ENCODE data around the gene NES. TPM values are rescaled to one million over a fixed set of nuclear protein-coding genes. Genes with fewer than 3 reads are reported as not detected.

NES gene
- total RNA-seq, 1 experiment from 2014 or later, result 8.4 TPM

DNA sequence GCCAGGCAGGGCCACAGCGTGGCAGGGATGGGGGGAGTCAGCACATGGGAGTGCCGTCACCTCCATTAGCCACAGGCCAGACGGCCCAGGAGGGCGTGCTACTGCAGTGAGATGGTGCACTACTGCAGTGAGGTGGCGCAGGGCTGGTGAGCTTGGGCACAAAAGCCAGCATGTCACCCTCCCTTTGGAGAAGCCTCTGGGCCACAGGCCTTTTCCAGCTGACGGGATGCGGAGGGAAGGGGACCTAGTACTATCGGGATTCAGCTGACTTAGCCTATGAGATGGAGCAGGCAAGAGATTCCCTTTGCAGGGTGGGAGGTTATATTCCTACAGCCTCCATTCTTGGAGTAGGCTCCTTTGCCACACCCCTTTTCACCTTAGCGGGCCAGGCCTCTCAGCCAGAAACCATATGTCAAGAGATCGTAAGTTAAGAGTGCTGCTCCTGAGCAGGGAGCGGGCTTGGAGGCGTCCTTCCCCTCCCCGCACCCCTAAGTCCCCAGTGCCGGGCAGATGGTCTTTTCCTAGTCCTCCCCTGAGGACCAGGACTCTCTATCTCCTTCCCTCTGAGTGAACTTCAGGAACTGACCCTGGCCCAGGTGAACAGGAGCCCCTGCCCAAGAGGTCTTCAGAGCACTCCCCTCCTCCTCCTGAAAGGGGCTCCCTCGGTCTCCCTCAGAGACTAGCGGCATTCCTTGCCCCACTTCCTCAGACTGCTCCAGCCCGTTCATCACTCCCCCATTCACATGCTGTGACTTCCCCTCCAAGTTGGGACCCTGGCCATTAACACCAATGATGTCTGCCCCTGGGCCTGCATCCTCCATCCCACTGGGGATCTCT, 8.2 kb downstream of the NES start (continued):
- TF ChIP-seq, protein P1, sequence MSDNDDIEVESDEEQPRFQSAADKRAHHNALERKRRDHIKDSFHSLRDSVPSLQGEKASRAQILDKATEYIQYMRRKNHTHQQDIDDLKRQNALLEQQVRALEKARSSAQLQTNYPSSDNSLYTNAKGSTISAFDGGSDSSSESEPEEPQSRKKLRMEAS (IDR thresholded peaks at IDR 0.05), result no peak

DNA sequence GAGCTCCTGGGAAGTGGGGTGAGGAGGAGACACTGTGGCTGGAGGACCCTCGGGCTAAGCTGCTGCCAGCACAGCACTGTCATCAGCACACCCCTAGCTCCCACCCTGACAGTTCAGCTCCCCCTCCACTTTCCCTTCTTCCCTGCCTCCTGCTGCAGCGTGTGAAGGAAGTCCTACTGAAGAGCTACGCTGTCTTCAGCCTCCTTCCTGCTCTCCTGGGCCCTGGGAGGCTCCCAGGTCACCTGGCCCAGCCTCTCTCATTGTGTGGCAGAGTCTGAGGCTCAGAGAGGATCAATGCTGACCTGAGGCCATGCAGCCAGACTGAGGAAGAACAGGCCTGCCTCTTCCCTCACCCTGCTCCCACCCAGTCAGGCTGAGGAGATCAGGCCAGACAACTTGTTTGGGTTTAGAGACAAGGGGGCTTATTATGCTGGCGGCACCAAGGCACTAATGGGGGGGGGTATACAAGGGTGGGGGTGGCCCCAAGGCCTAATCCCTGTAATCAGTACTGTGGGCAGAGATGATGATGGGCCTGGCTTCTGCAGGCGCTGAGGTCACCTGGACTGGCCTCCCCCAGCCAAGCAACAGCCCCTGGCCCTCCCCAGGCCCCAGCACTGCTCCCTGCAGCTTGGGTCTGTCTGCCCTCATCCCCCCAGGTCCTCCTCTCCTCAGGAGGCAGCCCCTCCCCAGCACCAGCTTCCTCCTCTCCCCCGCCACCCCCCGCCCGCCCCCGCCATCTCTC, 9.1 kb downstream of the NES start:
- intact Hi-C loops (cut with micrococcal nuclease), result no loop called here
- Histone ChIP-seq H3K4me2 (ENCODE audit: low read length) (no peak overlapping the region), H3K4me1 (ENCODE audit: control insufficient read depth in 1 of 2, insufficient read depth in 2 of 2, low read length in 2 of 2) (peaks cover 18 to 36% of the 10 kb centered on the region in 2 experiments), H3K4me3 (replicated peaks in 1 of 2; ENCODE audit: low read depth in 1 of 2, low read length in 2 of 2) (no peak overlapping the region), H2AFZ (ENCODE audit: low read depth, low read length, poor library complexity, severe bottlenecking) (no peak overlapping the region), H3K36me3 (ENCODE audit: control insufficient read depth in 1 of 2, insufficient read depth in 2 of 2, low read length in 2 of 2) (no peaks in the 10 kb centered on the region), H4K20me1 (ENCODE audit: insufficient read depth) (no peaks in the 10 kb centered on the region), H3K9me3 (ENCODE audit: control insufficient read depth in 1 of 2, insufficient read depth in 1 of 2, low read depth in 1 of 2, low read length in 2 of 2) (no peaks in the 10 kb centered on the region), H3K9ac (ENCODE audit: low read length) (no peak overlapping the region), H3K27ac (ENCODE audit: low read depth, low read length) (no peak overlapping the region), H3K9me2 (ENCODE audit: insufficient read depth) (no peaks in the 10 kb centered on the region), H3K79me2 (ENCODE audit: insufficient read depth, low read length) (no peaks in the 10 kb centered on the region), H3K27me3 (ENCODE audit: insufficient read depth, low read length) (no peaks in the 10 kb centered on the region)
- BruUV-seq (replicated peaks), result no TSS peak
- RAD21 ChIA-PET (ENCODE audit: low non-redundant PET in 1 of 2, low total read pairs in 2 of 2, uncharacterized antibody in 2 of 2, unreplicated experiment in 2 of 2), result no interaction called here
- POLR2A ChIA-PET, result interaction anchor here (0.7 kb wide), 1 partner anchor 166 kb away, joined by 6 read pairs; no protein-coding TSS in a partner anchor
- no peak for DNase-seq (ENCODE audit: low read depth, low spot score)
- ATAC-seq, result no peak
- CTCF ChIA-PET, result interaction anchor here (1.1 kb wide), 2 partner anchors 9 to 21 kb away, joined by 4 read pairs; partner anchors contain the start of gene NES
- no peak for TF ChIP-seq ZFX (IDR thresholded peaks at IDR 0.05)
- TF ChIP-seq, protein P1 (IDR thresholded peaks at IDR 0.05), result no peak
- TF ChIP-seq ELF1 (IDR thresholded peaks at IDR 0.05; ENCODE audit: borderline replicate concordance, low read depth), result no peak
- TF ChIP-seq, protein P2, sequence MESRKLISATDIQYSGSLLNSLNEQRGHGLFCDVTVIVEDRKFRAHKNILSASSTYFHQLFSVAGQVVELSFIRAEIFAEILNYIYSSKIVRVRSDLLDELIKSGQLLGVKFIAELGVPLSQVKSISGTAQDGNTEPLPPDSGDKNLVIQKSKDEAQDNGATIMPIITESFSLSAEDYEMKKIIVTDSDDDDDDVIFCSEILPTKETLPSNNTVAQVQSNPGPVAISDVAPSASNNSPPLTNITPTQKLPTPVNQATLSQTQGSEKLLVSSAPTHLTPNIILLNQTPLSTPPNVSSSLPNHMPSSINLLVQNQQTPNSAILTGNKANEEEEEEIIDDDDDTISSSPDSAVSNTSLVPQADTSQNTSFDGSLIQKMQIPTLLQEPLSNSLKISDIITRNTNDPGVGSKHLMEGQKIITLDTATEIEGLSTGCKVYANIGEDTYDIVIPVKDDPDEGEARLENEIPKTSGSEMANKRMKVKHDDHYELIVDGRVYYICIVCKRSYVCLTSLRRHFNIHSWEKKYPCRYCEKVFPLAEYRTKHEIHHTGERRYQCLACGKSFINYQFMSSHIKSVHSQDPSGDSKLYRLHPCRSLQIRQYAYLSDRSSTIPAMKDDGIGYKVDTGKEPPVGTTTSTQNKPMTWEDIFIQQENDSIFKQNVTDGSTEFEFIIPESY (IDR thresholded peaks at IDR 0.05; ENCODE audit: extremely low read depth, insufficient replicate concordance, low read length), result no peak
- TF ChIP-seq POLR2AphosphoS5 (IDR thresholded peaks at IDR 0.05; ENCODE audit: low read depth, low read length), result no peak
- no peak for TF ChIP-seq EZH2 (IDR thresholded peaks at IDR 0.05)
- TF ChIP-seq SRF (IDR thresholded peaks at IDR 0.05; ENCODE audit: low read depth), result no peak
- TF ChIP-seq POLR2A (IDR thresholded peaks at IDR 0.05; ENCODE audit: borderline replicate concordance, extremely low read depth, insufficient read depth, insufficient read length), result no peak
- TF ChIP-seq, protein P3, sequence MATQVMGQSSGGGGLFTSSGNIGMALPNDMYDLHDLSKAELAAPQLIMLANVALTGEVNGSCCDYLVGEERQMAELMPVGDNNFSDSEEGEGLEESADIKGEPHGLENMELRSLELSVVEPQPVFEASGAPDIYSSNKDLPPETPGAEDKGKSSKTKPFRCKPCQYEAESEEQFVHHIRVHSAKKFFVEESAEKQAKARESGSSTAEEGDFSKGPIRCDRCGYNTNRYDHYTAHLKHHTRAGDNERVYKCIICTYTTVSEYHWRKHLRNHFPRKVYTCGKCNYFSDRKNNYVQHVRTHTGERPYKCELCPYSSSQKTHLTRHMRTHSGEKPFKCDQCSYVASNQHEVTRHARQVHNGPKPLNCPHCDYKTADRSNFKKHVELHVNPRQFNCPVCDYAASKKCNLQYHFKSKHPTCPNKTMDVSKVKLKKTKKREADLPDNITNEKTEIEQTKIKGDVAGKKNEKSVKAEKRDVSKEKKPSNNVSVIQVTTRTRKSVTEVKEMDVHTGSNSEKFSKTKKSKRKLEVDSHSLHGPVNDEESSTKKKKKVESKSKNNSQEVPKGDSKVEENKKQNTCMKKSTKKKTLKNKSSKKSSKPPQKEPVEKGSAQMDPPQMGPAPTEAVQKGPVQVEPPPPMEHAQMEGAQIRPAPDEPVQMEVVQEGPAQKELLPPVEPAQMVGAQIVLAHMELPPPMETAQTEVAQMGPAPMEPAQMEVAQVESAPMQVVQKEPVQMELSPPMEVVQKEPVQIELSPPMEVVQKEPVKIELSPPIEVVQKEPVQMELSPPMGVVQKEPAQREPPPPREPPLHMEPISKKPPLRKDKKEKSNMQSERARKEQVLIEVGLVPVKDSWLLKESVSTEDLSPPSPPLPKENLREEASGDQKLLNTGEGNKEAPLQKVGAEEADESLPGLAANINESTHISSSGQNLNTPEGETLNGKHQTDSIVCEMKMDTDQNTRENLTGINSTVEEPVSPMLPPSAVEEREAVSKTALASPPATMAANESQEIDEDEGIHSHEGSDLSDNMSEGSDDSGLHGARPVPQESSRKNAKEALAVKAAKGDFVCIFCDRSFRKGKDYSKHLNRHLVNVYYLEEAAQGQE (IDR thresholded peaks at IDR 0.05; ENCODE audit: low read depth), result no peak
- TF ChIP-seq TCF7L2 (IDR thresholded peaks at IDR 0.05; ENCODE audit: borderline replicate concordance, extremely low read depth, insufficient read depth, insufficient read length), result no peak
- TF ChIP-seq, protein P4, sequence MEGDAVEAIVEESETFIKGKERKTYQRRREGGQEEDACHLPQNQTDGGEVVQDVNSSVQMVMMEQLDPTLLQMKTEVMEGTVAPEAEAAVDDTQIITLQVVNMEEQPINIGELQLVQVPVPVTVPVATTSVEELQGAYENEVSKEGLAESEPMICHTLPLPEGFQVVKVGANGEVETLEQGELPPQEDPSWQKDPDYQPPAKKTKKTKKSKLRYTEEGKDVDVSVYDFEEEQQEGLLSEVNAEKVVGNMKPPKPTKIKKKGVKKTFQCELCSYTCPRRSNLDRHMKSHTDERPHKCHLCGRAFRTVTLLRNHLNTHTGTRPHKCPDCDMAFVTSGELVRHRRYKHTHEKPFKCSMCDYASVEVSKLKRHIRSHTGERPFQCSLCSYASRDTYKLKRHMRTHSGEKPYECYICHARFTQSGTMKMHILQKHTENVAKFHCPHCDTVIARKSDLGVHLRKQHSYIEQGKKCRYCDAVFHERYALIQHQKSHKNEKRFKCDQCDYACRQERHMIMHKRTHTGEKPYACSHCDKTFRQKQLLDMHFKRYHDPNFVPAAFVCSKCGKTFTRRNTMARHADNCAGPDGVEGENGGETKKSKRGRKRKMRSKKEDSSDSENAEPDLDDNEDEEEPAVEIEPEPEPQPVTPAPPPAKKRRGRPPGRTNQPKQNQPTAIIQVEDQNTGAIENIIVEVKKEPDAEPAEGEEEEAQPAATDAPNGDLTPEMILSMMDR (IDR thresholded peaks at IDR 0.05 in 2 of 3, conservative IDR thresholded peaks at IDR 0.05 in 1 of 3; ENCODE audit: borderline replicate concordance in 1 of 3, insufficient read depth in 1 of 3, low read depth in 2 of 3, low read length in 2 of 3), result no peak
- no peak for TF ChIP-seq CEBPB (IDR thresholded peaks at IDR 0.05; ENCODE audit: low read depth)
- TF ChIP-seq FOSL1 (IDR thresholded peaks at IDR 0.05; ENCODE audit: low read depth), result no peak
- no peak for TF ChIP-seq JUND (IDR thresholded peaks at IDR 0.05)
